Neural cell (in vitro differentiated cells): ENCODE data around the gene EXOC1L. TPM values are rescaled to one million over a fixed set of nuclear protein-coding genes. Genes with fewer than 3 reads are reported as not detected.
"Not testable (repeated sequence)": the region's sequence is repeated elsewhere in the genome, so short reads cannot be mapped to it uniquely, and the experiment has no call there.

Source experiments
- H2AFZ ChIP-seq: fragments of 200-600, 300-800 bp; sonication (generic), shearing (Covaris generic); 2 replicates; pipeline ENCODE4 v1.6.0; 2014; ENCODE audit warnings: low read depth, mild to moderate bottlenecking, antibody characterized with exemption, low read length, moderate library complexity
- H3F3A ChIP-seq: fragments of 200-600 bp; shearing (Covaris generic); 2 replicates; pipeline ENCODE4 v1.6.1; 2016; ENCODE audit warnings: mild to moderate bottlenecking, moderate library complexity, mixed read lengths, antibody characterized with exemption, low read length; ENCODE audit not compliant: insufficient read depth, poor library complexity, severe bottlenecking
- H3K27ac ChIP-seq: fragments of 200-600, 300-800 bp; sonication (generic), shearing (Covaris generic); 2 replicates; pipeline ENCODE4 v1.5.1; 2014; ENCODE audit warnings: mild to moderate bottlenecking, low read length, moderate library complexity
- H3K27me3 ChIP-seq: fragments of 300-800, 200-600 bp; sonication (generic), shearing (Covaris generic); 2 replicates; pipeline ENCODE4 v1.6.0; 2014; ENCODE audit warnings: mild to moderate bottlenecking, low read depth, low read length, moderate library complexity; ENCODE audit not compliant: insufficient read depth
- H3K36me3 ChIP-seq: fragments of 300-800, 200-600 bp; sonication (generic), shearing (Covaris generic); 2 replicates; pipeline ENCODE4 v1.5.1; 2014; ENCODE audit warnings: mild to moderate bottlenecking, antibody characterized with exemption, low read length, moderate library complexity; ENCODE audit not compliant: insufficient read depth
- H3K4me2 ChIP-seq: fragments of 300-800, 200-600 bp; sonication (generic), shearing (Covaris generic); 2 replicates; pipeline ENCODE4 v1.6.0; 2014; ENCODE audit warnings: mild to moderate bottlenecking, low read length
- H3K4me3 ChIP-seq: fragments of 300-800, 200-600 bp; sonication (generic), shearing (Covaris generic); 2 replicates; pipeline ENCODE4 v1.5.1; 2014; ENCODE audit warnings: mild to moderate bottlenecking, low read length, moderate library complexity
- H3K79me2 ChIP-seq: fragments of 200-600 bp; shearing (Covaris generic); replicated peaks from 2 replicates; pipeline ENCODE4 v1.6.0; 2014; ENCODE audit warnings: mild to moderate bottlenecking, low read length, moderate library complexity; ENCODE audit not compliant: insufficient read depth
- H3K9ac ChIP-seq: fragments of 300-800, 200-600 bp; sonication (generic), shearing (Covaris generic); 2 replicates; pipeline ENCODE4 v1.6.1; 2016; ENCODE audit warnings: mild to moderate bottlenecking, low read length, mixed read lengths
- H3K9me2 ChIP-seq: fragments of 200-600 bp; shearing (Covaris generic); 2 replicates; pipeline ENCODE4 v1.6.1; 2016; ENCODE audit warnings: mild to moderate bottlenecking, low read length, mixed read lengths; ENCODE audit not compliant: insufficient read depth
- H3K9me3 ChIP-seq: fragments of 200-600, 300-800 bp; sonication (generic), shearing (Covaris generic); 2 replicates; pipeline ENCODE4 v1.6.1; 2016; ENCODE audit warnings: mild to moderate bottlenecking, mixed run types, low read length, moderate library complexity, mixed read lengths
- H4K20me1 ChIP-seq: fragments of 200-600 bp; shearing (Covaris generic); 2 replicates; pipeline ENCODE4 v1.6.1; 2016; ENCODE audit warnings: mild to moderate bottlenecking, mixed run types; ENCODE audit not compliant: insufficient read depth
- EP300 ChIP-seq: fragments of 450-650 bp; conservative IDR thresholded peaks from 2 replicates; pipeline ENCODE4 v1.6.1; 2014; ENCODE audit warnings: antibody characterized with exemption, mild to moderate bottlenecking, moderate library complexity; ENCODE audit not compliant: poor library complexity, severe bottlenecking
- EZH2 ChIP-seq: fragments of 200-600, 300-800 bp; shearing (Covaris generic), sonication (generic); IDR thresholded peaks from 2 replicates; pipeline ENCODE4 v1.6.1; 2014; ENCODE audit warnings: antibody characterized with exemption, low read length, borderline replicate concordance, mild to moderate bottlenecking; ENCODE audit not compliant: insufficient read depth, poor library complexity, severe bottlenecking
- MXI1 ChIP-seq: fragments of 450-650 bp; conservative IDR thresholded peaks from 2 replicates; pipeline ENCODE4 v1.6.1; 2014; ENCODE audit warnings: antibody characterized with exemption, mild to moderate bottlenecking; ENCODE audit not compliant: poor library complexity, severe bottlenecking
- POLR2AphosphoS5 ChIP-seq: IDR thresholded peaks from 2 replicates; pipeline ENCODE4 v1.6.1; 2012
- RAD21 ChIP-seq: fragments of 450-650 bp; conservative IDR thresholded peaks from 2 replicates; pipeline ENCODE4 v1.6.1; 2014; ENCODE audit warnings: antibody characterized with exemption, mild to moderate bottlenecking, moderate library complexity
- SMC3 ChIP-seq: fragments of 450-650 bp; conservative IDR thresholded peaks from 2 replicates; pipeline ENCODE4 v1.6.1; 2014; ENCODE audit warnings: antibody characterized with exemption, mild to moderate bottlenecking, moderate library complexity; ENCODE audit not compliant: poor library complexity
- TAF1 ChIP-seq: IDR thresholded peaks from 2 replicates; pipeline ENCODE4 v1.6.1; 2012; ENCODE audit warnings: low read depth
- polyA plus RNA-seq: library from polyadenylated mRNA; depleted of rRNA; stranded (reverse); fragments of >200 nt; gene quantifications from 2 replicates; pipeline ENCODE4 v1.2.3, GENCODE V29; 2014
- TF ChIP-seq, protein P1 (sequence below): fragments of 450-650 bp; IDR thresholded peaks from 2 replicates; pipeline ENCODE4 v1.5.1; 2014; ENCODE audit warnings: antibody characterized with exemption, mild to moderate bottlenecking, moderate library complexity; ENCODE audit not compliant: poor library complexity, severe bottlenecking

EXOC1L gene
- polyA plus RNA-seq, 1 donor from 2014 or later: not detected

DNA sequence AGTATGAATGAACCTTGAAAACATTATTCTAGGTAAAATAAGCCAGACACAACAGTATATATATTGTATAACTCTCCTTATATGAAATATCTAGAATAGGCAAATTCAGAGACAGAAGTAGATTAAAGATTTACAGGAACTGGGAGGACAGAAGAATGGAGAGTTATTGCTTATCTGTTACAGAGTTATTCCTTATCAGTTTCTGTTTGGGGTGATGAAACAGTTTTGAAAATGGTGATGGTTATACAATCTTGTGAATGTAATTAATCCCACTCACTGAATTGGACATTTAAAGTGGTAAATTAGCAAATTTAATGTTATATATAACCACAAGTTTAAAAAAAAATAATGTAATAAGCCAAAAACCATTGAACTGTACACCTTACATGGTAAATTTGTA lies 19.4 kb downstream of the EXOC1L start:
- Histone ChIP-seq H3K9me3 (peaks cover 3% of the 10 kb centered on the region), H3K27me3 (no peaks in the 10 kb centered on the region), H3K36me3 (no peaks in the 10 kb centered on the region), H3K27ac (no peak overlapping the region), H3K79me2 (no peaks in the 10 kb centered on the region), H3K4me2 (no peak overlapping the region), H3K9me2 (no peaks in the 10 kb centered on the region), H4K20me1 (no peaks in the 10 kb centered on the region), H3F3A (no peaks in the 10 kb centered on the region), H2AFZ (no peak overlapping the region), H3K9ac (no peak overlapping the region), H3K4me3 (no peak overlapping the region)
- TF ChIP-seq, protein P1, sequence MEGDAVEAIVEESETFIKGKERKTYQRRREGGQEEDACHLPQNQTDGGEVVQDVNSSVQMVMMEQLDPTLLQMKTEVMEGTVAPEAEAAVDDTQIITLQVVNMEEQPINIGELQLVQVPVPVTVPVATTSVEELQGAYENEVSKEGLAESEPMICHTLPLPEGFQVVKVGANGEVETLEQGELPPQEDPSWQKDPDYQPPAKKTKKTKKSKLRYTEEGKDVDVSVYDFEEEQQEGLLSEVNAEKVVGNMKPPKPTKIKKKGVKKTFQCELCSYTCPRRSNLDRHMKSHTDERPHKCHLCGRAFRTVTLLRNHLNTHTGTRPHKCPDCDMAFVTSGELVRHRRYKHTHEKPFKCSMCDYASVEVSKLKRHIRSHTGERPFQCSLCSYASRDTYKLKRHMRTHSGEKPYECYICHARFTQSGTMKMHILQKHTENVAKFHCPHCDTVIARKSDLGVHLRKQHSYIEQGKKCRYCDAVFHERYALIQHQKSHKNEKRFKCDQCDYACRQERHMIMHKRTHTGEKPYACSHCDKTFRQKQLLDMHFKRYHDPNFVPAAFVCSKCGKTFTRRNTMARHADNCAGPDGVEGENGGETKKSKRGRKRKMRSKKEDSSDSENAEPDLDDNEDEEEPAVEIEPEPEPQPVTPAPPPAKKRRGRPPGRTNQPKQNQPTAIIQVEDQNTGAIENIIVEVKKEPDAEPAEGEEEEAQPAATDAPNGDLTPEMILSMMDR: no peak
- no peak for TF ChIP-seq EZH2

DNA sequence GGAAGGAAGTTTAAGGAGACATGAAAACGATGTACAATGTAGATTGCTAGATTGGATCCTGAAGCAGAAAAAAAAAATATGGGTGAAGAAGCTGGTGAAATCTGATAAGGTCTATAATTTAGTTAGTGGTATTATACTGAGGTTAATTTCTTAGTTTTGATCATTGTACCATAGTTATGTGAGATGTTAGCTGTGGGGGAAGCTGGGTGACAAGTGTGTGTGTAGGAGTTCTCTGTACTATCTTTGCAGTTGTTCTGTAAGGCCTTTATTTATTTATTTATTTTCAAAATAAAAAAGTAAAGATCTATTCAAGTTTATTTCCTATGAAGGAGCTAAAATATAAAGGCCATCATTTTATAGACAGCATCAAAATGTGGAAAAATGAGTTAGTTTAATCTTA lies 21.4 kb downstream of the EXOC1L start:
- H2AFZ ChIP-seq: no peak overlapping the region
- H3K36me3 ChIP-seq: no peaks in the 10 kb centered on the region
- TF ChIP-seq, protein P1: no peak
- TF ChIP-seq POLR2AphosphoS5 (no peak), MXI1 (no peak), TAF1 (no peak), EP300 (no peak), EZH2 (no peak), SMC3 (no peak), RAD21 (no peak)

DNA sequence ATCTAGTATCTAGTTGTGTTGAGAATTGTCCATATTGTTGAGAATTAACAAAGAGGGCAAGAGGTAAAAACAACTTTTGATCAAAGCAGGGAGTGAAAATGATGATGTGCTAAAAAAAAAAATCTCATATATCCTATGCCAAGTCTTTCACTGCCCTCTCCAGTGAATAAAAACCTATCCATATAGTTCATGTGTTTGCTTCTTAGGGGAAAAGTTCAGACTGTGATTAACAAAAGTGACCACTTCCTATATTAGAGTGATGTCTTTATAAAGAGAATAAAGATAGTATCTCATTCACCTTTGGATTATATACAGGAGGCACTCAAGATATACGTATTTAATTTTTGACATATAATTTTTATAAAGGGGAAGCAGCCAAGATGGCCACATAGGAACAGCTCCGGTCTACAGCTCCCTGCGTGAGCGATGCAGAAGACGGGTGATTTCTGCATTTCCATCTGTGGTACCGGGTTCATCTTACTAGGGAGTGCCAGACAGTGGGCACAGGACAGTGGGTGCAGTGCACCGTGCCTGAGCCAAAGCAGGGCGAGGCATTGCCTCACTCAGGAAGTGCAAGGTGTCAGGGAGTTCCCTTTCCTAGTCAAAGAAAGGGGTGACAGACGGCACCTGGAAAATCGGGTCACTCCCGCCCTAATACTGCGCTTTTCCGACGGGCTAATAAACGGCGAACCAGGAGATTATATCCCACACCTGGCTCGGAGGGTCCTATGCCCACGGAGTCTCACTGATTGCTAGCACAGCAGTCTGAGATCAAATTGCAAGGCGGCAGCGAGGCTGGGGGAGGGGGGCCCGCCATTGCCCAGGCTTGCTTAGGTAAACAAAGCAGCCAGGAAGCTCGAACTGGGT lies 22.0 kb downstream of the EXOC1L start:
- H3K9ac ChIP-seq, H4K20me1 ChIP-seq, H3F3A ChIP-seq, H3K9me2 ChIP-seq, H3K36me3 ChIP-seq, H3K79me2 ChIP-seq, H3K27me3 ChIP-seq, H3K4me3 ChIP-seq, H3K4me2 ChIP-seq, H2AFZ ChIP-seq, H3K27ac ChIP-seq, H3K9me3 ChIP-seq: not testable (repeated sequence)

More for the DNA sequence above, 21.4 kb downstream of the EXOC1L start:
- Histone ChIP-seq H3K4me3 (no peak overlapping the region), H3K4me2 (no peak overlapping the region), H3K9me3 (peaks cover 3% of the 10 kb centered on the region), H3K9ac (no peak overlapping the region), H4K20me1 (no peaks in the 10 kb centered on the region), H3K27ac (no peak overlapping the region), H3F3A (no peaks in the 10 kb centered on the region), H3K79me2 (no peaks in the 10 kb centered on the region), H3K27me3 (no peaks in the 10 kb centered on the region), H3K9me2 (no peaks in the 10 kb centered on the region)

DNA sequence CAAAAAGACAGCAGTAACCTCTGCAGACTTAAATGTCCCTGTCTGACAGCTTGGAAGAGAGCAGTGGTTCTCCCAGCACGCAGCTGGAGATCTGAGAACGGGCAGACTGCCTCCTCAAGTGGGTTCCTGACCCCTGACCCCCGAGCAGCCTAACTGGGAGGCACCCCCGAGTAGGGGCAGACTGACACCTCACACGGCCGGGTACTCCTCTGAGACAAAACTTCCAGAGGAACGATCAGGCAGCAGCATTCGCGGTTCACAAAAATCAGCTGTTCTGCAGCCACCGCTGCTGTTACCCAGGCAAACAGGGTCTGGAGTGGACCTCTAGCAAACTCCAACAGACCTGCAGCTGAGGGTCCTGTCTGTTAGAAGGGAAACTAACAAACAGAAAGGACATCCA lies 22.7 kb downstream of the EXOC1L start:
- not testable (repeated sequence) for H3K27ac ChIP-seq, H3K79me2 ChIP-seq, H2AFZ ChIP-seq, H3F3A ChIP-seq, H3K27me3 ChIP-seq, H3K9me2 ChIP-seq, H3K36me3 ChIP-seq, H3K4me2 ChIP-seq, H4K20me1 ChIP-seq, H3K9me3 ChIP-seq, H3K9ac ChIP-seq, H3K4me3 ChIP-seq
